MM.1S (cell line): ENCODE measurements around the gene CREBL2.
"Not testable (repeated sequence)": the region's sequence is repeated elsewhere in the genome, so short reads cannot be mapped to it uniquely, and the experiment has no call there.

Experiments used
- DNase-seq: peaks from one replicate; pipeline ENCODE4 v3.0.0-alpha.2; 2015
- H2AFZ ChIP-seq: fragments of 300-600 bp; sonication (generic); 2 replicates; pipeline ENCODE4 v1.6.0; 2016; ENCODE audit warnings: antibody characterized with exemption, low read length
- H3F3A ChIP-seq: fragments of 300-600 bp; sonication (generic); 2 replicates; pipeline ENCODE4 v1.6.1; 2016; ENCODE audit warnings: mild to moderate bottlenecking, antibody characterized with exemption, low read length, moderate library complexity, mixed read lengths; ENCODE audit not compliant: insufficient read depth
- H3K27ac ChIP-seq: fragments of 300-600 bp; sonication (generic); 2 replicates; pipeline ENCODE4 v1.5.1; 2016; ENCODE audit warnings: mild to moderate bottlenecking, low read length
- H3K27me3 ChIP-seq: fragments of 300-600 bp; sonication (generic); replicated peaks from 2 replicates; pipeline ENCODE4 v1.6.0; 2016; ENCODE audit warnings: low read length; ENCODE audit not compliant: insufficient read depth
- H3K36me3 ChIP-seq: fragments of 300-600 bp; sonication (generic); replicated peaks from 2 replicates; pipeline ENCODE4 v1.6.1; 2016; ENCODE audit warnings: mild to moderate bottlenecking, low read length, mixed read lengths; ENCODE audit not compliant: insufficient read depth
- H3K4me1 ChIP-seq: fragments of 300-600 bp; sonication (generic); 2 replicates; pipeline ENCODE4 v1.6.1; 2016; ENCODE audit warnings: low read length, mixed read lengths
- H3K4me2 ChIP-seq: fragments of 300-600 bp; sonication (generic); 2 replicates; pipeline ENCODE4 v1.6.0; 2016; ENCODE audit warnings: low read depth, low read length
- H3K4me3 ChIP-seq: fragments of 300-600 bp; sonication (generic); 2 replicates; pipeline ENCODE4 v1.5.1; 2016; ENCODE audit warnings: low read length, mixed read lengths
- H3K79me2 ChIP-seq: fragments of 300-600 bp; sonication (generic); 2 replicates; pipeline ENCODE4 v1.6.1; 2016; ENCODE audit warnings: mixed run types, low read length, mixed read lengths
- H3K9ac ChIP-seq: fragments of 300-600 bp; sonication (generic); 2 replicates; pipeline ENCODE4 v1.6.1; 2016; ENCODE audit warnings: low read length, mixed read lengths
- H3K9me2 ChIP-seq: fragments of 300-600 bp; sonication (generic); replicated peaks from 2 replicates; pipeline ENCODE4 v1.6.1; 2016; ENCODE audit warnings: mild to moderate bottlenecking, low read length, mixed read lengths; ENCODE audit not compliant: insufficient read depth
- H3K9me3 ChIP-seq: fragments of 300-600 bp; sonication (generic); replicated peaks from 2 replicates; pipeline ENCODE4 v1.6.1; 2016; ENCODE audit warnings: mild to moderate bottlenecking, low read length, mixed read lengths; ENCODE audit not compliant: insufficient read depth
- H4K20me1 ChIP-seq: fragments of 300-600 bp; sonication (generic); 2 replicates; pipeline ENCODE4 v1.6.1; 2016; ENCODE audit warnings: mild to moderate bottlenecking, low read length, moderate library complexity, mixed read lengths; ENCODE audit not compliant: insufficient read depth
- EZH2 ChIP-seq: fragments of 300-600 bp; sonication (generic); optimal IDR thresholded peaks from 2 replicates; pipeline ENCODE3; 2017; ENCODE audit warnings: low read depth, mild to moderate bottlenecking, antibody characterized with exemption, low read length, mixed read lengths
- EZH2phosphoT487 ChIP-seq: fragments of 300-600 bp; sonication (generic); IDR thresholded peaks from 2 replicates; pipeline ENCODE4 v1.6.1; 2018; ENCODE audit warnings: antibody characterized with exemption, low read length
- TF ChIP-seq, protein P1 (sequence below): fragments of 300-600 bp; sonication (generic); IDR thresholded peaks from 2 replicates; pipeline ENCODE4 v1.5.1; 2016; ENCODE audit warnings: antibody characterized with exemption, low read length, mixed read lengths

Gene CREBL2

GRCh38 chr12:12635651-12636050 is 24.0 kb downstream of the CREBL2 start:
- Histone ChIP-seq H3K4me1 (0 out of 2 replicates have a peak, but pooled peaks cover 6% of the 10 kb centered on the region), H3K79me2 (peaks cover 12% of the 10 kb centered on the region), H2AFZ (no peak overlapping the region), H3K27ac (peak overlapping the region; percentile 44; the same call in 1 of the 2 replicates), H3K36me3 (no peaks in the 10 kb centered on the region), H4K20me1 (no peaks in the 10 kb centered on the region), H3K9ac (peak overlapping the region; percentile 23; the same call in 1 of the 2 replicates), H3K27me3 (no peaks in the 10 kb centered on the region), H3K4me2 (peak overlapping the region; percentile 20), H3K9me2 (no peaks in the 10 kb centered on the region), H3F3A (no peaks in the 10 kb centered on the region; the same call in 1 of the 2 replicates), H3K4me3 (peak overlapping the region; percentile 11; the same call in 1 of the 2 replicates), H3K9me3 (no peaks in the 10 kb centered on the region)
- DNase-seq = peak; percentile 62
- no peak for TF ChIP-seq EZH2phosphoT487
- TF ChIP-seq EZH2 = no peak
- TF ChIP-seq, protein P1, sequence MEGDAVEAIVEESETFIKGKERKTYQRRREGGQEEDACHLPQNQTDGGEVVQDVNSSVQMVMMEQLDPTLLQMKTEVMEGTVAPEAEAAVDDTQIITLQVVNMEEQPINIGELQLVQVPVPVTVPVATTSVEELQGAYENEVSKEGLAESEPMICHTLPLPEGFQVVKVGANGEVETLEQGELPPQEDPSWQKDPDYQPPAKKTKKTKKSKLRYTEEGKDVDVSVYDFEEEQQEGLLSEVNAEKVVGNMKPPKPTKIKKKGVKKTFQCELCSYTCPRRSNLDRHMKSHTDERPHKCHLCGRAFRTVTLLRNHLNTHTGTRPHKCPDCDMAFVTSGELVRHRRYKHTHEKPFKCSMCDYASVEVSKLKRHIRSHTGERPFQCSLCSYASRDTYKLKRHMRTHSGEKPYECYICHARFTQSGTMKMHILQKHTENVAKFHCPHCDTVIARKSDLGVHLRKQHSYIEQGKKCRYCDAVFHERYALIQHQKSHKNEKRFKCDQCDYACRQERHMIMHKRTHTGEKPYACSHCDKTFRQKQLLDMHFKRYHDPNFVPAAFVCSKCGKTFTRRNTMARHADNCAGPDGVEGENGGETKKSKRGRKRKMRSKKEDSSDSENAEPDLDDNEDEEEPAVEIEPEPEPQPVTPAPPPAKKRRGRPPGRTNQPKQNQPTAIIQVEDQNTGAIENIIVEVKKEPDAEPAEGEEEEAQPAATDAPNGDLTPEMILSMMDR = no peak

GRCh38 chr12:12636641-12637040 is 25.0 kb downstream of the CREBL2 start:
- Histone ChIP-seq H3K79me2 (peaks cover 4% of the 10 kb centered on the region), H3K9me2 (no peaks in the 10 kb centered on the region), H3K9ac (no peak overlapping the region), H2AFZ (no peak overlapping the region), H3K4me1 (0 out of 2 replicates have a peak, but pooled peaks cover 6% of the 10 kb centered on the region), H3K4me2 (no peak overlapping the region), H3K27ac (peak overlapping the region; percentile 4; the same call in 1 of the 2 replicates), H3K27me3 (no peaks in the 10 kb centered on the region), H3K9me3 (no peaks in the 10 kb centered on the region), H3K4me3 (no peak overlapping the region), H3K36me3 (no peaks in the 10 kb centered on the region), H3F3A (no peaks in the 10 kb centered on the region; the same call in 1 of the 2 replicates), H4K20me1 (no peaks in the 10 kb centered on the region)
- DNase-seq = no peak
- TF ChIP-seq EZH2phosphoT487 = no peak

DNA sequence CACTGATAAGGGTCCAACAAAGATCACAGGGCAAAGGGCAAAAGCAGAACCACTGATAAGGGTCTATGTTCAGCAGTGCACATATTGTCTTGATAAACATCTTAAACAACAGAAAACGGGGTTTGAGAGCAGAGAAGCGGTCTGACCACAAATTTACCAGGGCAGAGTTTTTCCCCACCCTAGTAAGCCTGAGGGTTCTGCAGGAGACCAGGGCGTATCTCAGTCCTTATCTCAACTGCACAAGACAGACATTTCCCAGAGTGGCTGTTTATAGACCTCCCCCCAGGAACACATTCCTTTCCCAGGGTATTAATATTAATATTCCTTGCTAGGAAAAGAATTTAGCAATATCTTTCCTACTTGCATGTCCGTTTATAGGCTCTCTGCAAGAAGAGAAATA is 28.3 kb downstream of the CREBL2 start:
- not testable (repeated sequence) for H3K36me3 ChIP-seq, H3K9ac ChIP-seq, DNase-seq, H2AFZ ChIP-seq, H3K4me2 ChIP-seq, H3K79me2 ChIP-seq, H3K27me3 ChIP-seq, H3K9me3 ChIP-seq, H3F3A ChIP-seq, H3K9me2 ChIP-seq, H3K4me1 ChIP-seq, H3K27ac ChIP-seq, H4K20me1 ChIP-seq, H3K4me3 ChIP-seq

GRCh38 chr12:12641650-12642049 is 30.0 kb downstream of the CREBL2 start:
- H3K4me1 ChIP-seq = peaks cover 18% of the 10 kb centered on the region
- H3K36me3 ChIP-seq = peaks cover 4% of the 10 kb centered on the region; the same call in 1 of the 2 replicates
- TF ChIP-seq EZH2phosphoT487 (no peak), EZH2 (no peak)
- TF ChIP-seq, protein P1 = no peak
- H3K9me2 ChIP-seq = no peaks in the 10 kb centered on the region
- no peak overlapping the region for H2AFZ ChIP-seq
- H3K4me2 ChIP-seq = no peak overlapping the region
- H3K9me3 ChIP-seq = no peaks in the 10 kb centered on the region
- no peaks in the 10 kb centered on the region for H3F3A ChIP-seq
- H3K27me3 ChIP-seq = no peaks in the 10 kb centered on the region
- no peak overlapping the region for H3K9ac ChIP-seq
- no peak overlapping the region for H3K4me3 ChIP-seq
- H3K79me2 ChIP-seq = no peaks in the 10 kb centered on the region
- no peak for DNase-seq
- no peaks in the 10 kb centered on the region for H4K20me1 ChIP-seq
- H3K27ac ChIP-seq = no peak overlapping the region
